ENCODE measurements around the gene SPTA1.

SPTA1 gene

GRCh38 chr1:158563853-158564252 lies 122.7 kb downstream of the SPTA1 start:
- no peak for DNase-seq

Data from femur (tissue), 1 donor.